Stimulated activated CD4-positive, alpha-beta T cell treated with anti-CD3 and anti-CD28 coated beads, Interleukin-15, amount 100 ng/mL, for 24 hours (primary cell): ENCODE results near the gene SFMBT1.

ENCODE experiments used
- DNase-seq: peaks from one replicate; pipeline ENCODE4 v3.0.0-alpha.2; 2020

The SFMBT1 gene

DNA sequence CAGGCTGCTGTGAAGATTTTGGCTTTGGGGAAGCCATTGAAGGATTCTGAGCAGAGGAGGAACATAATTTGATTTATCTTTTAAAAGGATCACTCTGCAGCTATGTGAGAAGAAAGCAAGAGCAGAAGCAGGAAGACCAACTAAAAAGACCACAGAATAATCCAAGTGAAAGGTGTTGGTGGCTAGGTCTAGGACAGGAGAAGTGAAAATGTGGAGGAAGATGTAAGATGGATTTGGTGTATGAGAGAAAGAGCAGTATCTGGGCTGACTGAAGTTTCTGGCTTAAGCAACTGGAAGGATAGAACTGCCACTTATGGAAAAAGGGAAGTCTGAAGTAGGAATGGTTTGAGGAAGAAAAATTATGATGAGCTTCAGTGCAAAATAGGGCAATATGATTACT, 62.0 kb downstream of the SFMBT1 start:
- no peak for DNase-seq

DNA sequence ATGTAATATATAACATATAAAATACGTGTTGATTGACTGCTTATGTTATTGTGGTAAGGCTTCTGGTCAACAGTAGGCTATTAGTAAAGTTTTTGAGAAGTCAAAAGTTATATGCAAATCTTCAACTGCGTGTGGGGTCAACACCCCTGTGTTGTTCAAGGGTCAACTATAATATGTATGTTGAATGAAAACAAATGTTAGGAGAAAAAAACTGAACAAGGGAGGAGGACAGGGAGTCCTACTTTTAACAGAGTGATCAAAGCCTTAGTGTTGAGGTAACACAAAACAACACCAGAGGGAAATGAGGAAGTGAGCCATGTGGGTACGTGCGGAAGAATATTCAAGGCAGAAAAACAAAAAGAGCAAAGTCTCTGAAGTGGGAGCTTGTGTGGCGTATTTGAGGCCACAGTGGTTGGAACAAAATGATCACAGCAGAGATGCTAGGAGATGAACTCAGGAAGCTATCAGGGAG, 62.5 kb downstream of the SFMBT1 start:
- peak; percentile 72 for DNase-seq

DNA sequence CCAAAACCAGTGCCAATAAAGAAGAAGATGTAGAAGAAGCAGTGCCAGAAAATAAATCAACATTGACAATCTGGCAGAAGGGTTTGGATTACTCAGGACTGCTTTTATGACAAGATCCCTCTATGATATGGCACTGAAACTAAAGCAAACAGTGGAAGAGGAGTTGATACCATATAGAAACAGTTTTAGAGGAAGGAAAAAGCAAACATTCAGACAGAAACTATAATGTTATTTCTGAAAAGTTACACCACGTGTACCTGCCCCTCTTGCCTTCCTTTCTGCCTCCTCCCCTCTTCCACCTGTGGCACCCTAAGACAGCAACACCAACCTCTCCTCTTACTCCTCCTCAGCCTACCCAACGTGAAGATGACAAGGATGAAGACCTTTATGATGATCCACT, 63.0 kb downstream of the SFMBT1 start:
- DNase-seq: no peak

DNA sequence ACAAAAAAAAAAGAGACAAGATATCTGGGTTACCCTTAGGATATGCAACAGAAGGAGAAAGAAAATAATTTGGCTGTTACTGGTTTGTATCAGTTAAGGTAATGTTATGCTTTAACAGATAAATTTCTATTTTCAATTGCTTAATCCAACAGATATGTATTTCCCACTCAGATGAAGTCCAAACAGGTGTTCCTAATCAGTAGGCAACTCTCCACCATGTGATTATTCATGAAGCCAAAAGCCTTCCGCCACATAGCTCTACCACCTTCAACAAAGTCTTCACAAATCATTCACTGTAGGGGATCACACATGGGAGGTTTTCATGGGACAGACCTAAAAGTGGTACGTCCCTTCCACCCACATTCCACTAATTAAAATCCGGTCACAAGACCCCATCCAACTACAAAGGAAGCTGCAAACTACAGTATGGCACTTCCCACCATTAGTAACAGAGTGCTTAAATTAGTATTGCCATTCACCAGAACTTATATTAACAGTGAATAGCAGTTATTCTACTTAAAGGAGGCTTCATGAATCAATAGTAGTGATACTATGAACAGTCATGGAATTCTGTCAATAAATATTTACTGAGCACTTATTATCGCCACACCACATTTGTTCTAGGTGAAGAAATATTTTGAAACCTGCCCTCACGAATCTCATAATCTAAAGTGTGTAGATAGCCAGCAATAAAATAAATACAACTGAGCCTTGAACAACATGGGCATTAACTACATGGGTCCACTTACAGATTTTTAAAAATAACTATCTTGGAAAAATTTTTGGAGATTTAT, 66.5 kb downstream of the SFMBT1 start:
- no peak for DNase-seq

DNA sequence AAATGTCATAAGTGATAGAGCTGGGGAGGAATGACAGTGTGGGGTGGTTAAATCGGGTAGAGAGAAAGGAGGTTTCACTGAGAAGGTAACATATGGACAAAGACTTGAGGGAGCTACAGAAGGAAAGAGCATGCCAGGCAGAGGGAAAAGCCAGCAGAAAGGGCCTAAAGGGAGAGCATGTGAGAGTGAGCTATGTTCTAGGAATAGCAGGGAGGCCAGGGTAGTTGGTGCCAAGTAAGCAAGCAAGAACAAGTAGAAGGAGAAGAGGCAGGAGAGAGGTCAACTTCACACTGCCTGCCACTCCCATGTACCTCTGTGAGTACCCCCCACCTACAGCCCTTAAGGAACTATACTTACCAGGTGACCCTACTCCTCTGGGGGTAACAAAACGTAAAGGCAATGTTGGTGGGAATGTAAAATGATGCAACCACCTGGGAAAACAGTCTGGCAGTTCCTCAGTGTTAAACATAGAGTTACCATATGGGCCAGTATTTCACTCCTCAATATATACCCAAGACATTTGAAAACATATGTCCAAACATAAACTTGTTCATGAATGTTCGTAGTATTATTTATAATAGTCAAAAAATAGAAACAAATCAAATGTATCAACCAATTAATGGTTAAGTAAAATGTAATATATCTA, 67.6 kb downstream of the SFMBT1 start:
- no peak for DNase-seq

DNA sequence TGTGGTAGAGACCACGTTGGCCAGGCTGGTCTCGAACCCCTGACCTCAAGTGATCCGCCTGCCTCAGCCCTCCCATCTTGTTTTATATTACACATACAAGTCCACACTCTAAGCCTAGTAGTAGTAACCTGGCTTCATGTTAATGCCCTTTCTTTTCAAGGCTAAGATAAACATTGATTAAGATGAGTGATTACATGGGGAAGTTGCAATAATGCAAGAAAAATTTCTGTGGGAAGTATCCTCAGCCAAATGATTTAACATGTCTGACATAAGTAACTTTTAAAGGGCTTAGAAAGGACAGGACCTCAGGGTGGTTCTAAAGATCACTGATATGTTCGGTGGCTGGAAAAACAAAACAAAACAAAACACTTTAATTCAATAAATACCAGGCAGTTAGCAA, 72.1 kb downstream of the SFMBT1 start:
- DNase-seq: no peak

DNA sequence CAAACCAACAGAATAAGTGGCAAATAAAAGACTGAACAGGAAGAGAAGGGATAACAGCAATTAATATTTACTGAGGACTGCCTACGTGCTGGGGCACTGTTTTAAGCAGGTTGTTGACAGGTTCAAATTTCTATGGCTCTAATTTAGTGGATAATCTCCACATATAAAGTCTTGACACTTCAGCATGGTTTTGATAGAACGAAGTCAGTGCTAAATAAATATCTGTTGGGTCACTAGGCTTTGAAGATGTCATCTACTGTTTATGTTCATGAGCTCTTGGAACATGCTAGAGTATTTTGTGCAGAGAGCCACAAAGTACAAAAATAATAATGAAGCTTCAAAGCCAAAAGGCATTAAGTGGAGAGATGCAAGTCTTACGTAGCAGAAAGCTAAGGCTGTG, 74.0 kb downstream of the SFMBT1 start:
- no peak for DNase-seq

DNA sequence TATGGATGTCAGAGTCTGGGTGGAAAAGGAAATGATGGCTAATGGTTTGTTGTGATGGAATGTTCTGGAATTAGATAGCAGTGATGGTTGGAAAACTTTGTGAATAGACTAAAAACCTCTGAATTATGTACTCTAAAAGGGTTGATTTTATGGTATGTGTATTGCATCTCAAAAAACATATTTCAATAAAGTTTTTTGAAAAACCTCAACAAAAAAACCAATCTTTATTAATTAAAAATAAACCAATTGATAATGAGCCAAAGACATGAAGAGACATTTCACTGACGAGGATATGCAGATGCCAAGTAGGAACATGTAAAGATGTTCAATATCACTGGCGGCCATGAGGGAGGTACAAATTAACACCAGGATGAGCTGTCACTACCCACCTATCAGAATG, 78.5 kb downstream of the SFMBT1 start:
- DNase-seq: no peak

DNA sequence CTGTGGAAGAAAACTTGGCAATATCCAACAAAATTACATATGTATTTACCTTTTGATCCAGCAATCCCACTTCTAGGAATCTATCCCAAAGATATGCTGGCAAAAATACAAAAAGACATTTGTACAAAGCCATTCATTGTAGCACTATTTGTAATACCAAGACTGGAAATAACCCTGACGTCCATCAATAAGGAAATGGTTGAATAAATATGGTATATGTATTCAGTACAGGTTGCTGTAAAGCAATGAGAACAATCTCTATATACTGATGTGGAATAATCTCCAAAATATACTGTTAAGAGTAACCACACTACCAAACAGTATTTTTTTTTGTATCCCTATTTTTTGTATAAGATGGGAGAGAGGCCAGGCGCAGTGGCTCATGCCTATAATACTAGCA, 83.7 kb downstream of the SFMBT1 start:
- DNase-seq: no peak

DNA sequence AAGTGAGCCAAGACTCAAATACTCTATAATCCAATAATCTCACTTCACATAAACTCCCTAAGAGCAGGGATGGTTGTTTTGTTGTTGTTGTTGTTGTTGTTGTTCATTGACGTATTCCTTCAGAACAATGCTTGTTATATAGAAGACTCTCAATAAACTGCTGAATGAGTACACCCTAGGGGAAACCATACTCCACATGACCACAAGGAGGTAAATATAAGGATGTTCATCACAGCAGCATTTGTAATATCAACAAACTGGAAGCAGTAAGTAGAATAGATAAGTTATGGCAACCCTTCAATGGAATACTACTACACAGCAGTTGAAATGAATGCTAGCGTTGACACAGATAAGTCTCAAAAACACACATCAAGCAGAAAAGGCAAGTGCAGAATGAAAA, 86.1 kb downstream of the SFMBT1 start:
- no peak for DNase-seq

DNA sequence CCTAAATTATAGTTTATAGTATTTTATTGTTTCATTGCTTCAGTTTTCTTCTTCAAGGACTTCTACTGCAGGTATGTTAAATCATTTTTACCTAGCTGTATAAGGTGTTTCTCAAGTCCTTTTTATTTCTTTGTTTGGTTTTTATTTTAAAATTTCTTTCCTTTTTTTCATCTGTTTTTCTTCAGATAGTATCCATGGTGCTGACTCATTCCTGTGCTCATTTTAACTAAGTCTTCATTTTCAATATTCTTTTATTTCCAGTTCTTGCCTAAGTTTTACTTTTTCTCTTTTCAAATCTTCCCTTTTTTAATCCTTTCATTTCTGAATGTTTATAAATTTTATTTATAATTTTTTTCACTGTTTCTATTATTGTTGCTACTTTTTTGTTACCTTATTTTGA, 106.3 kb downstream of the SFMBT1 start:
- no peak for DNase-seq

DNA sequence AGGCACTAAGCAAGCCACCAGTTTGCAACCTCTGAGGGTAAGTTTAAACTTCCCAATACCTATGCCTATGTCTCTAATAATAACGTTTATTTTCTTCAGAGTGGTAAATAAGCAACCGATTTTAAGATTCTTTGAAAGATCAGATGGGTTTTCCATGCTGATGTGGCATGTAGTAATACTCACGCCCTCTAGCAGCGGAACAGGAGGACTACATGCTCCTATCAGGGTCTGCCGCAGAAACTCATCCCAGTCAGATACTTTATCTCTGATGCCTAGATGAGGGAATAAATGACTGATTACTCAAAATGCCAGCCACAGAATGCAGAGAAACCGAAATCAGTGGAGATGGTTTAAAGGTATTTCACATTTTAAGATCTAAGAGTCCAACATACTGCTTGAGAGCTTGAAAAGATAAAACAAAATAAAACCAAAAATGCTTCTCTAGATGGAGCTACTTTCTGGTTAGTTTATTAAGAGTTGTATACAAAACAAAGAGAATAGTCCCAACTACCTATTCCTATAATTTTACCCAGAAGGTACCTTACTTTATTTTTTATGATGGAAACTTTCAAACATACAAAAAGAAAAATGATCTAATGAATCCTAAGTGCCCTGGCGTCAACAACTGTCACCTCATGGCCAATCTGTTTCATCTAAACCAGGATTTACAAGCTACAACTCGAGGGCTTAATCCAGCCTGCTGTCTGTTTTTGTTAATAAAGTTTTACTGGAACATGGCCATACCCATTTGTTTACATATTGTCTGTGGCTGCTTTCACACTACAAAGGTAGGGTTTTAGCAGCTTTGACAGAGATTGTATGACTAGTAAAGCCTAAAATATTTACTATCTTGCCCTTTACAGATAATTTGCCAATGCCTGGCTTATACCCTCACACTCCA, 111.0 kb downstream of the SFMBT1 start:
- DNase-seq: peak; percentile 64

DNA sequence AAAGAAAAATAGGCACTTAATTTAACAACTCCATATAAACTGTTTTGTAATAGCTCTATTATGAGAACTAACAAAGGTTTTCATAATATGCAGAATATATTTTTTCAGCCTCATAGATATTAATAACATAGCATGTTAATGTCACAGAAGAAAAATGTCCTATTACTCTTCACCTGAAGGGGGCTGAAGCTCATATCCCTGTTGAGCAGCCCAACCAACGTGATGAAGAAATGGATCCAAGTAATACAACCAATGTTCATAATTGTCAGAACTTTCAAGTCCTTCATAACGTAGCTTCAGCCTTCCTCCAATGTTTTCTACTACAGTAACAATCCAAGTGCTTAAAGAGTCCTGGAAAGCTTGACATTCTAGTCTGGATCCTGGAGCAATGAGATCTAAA, 114.0 kb downstream of the SFMBT1 start:
- DNase-seq: no peak

DNA sequence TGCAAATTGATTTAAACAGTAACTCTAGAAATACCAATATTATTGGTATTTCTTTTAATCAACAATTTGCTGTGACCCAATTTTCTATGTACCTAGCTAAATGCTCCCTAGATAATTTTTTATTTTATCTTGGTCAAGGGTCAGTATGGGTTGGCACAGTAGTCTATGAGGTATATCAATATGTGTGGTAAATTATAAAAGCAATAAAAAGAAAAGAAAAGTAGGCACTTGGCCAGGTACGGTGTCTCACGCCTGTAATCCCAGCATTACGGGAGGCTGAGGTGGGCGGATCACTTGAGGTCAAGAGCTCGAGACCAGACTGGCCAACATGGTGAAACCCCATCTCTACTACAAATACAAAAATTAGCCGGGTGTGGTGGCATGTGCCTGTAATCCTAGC, 114.5 kb downstream of the SFMBT1 start:
- DNase-seq: no peak

DNA sequence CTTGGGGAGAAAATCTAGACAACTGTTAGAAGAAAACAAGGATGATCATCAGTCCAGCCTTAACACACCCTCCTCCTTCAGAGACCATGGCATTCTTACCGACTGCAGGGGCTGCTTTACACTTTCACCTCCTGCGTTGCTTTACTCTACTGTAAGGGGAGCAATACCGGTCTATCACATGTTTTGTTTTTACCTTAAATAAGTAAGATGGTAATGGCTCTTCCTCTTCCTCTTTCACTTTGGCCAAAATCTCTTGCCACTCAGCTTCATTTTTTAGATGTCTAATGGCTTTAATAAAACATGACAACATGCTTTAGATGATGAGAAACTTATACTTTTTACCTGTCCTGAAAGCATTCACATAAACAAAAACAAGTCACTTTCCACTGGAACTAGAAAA, 115.1 kb downstream of the SFMBT1 start:
- no peak for DNase-seq

DNA sequence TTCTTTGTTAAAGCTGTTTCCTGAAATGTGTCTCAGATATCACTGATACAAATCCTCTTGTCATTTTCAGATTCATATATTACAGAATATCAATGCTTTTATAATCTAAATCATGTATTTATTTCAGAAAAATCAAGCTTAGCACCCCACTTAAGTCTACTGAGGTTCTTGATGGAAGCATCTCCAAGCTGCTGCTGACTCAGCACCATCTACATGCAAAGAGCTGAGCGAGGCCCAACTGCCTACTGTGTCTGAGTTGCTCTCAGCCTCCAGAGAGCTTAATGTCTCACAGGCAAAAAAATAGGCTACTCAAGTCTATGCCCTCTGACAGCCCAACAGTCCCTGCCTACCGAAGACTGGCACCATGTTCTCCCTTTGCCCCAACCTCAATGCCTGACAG, 119.3 kb downstream of the SFMBT1 start:
- no peak for DNase-seq

DNA sequence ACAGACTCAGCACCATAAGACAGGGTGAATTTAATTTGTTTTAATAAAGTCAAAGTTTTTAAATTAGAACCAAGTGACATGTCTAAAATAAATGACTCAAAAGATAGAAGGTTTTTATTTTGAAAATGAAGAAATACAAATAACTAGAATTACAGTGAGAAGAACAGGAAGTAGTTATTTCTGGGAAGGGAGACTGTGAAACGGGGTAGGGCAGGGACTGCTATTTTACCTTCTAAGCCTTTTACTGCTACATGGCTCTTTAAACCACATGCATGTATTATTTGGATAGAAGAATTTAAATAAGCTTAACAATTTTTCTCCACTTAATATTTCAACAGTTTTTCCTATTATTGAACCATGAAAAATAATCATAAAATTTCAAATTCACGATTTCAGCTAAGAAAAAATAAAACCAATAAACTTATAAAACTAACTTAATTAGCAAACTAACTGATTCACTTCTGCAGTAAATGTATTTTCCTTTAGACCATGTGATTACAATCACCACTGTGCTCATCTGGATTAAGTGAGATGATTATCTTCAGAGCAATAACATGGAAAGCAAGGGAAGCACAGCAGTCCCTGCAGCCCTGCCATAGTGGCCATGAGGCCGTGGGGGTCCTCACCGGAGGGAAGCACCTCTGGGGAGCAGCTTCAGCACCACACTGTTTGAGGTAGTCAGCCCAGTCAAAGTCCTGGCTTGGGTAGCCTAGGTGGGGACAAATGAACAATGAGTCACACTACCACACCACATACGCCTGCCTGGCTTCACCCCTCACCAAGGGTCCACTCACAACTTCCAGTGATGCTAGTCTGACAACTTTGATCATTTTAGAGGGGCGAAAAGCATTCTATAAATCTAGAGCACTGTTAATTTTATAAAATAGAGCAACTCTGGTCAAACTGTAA, 120.2 kb downstream of the SFMBT1 start:
- peak; percentile 3 for DNase-seq

DNA sequence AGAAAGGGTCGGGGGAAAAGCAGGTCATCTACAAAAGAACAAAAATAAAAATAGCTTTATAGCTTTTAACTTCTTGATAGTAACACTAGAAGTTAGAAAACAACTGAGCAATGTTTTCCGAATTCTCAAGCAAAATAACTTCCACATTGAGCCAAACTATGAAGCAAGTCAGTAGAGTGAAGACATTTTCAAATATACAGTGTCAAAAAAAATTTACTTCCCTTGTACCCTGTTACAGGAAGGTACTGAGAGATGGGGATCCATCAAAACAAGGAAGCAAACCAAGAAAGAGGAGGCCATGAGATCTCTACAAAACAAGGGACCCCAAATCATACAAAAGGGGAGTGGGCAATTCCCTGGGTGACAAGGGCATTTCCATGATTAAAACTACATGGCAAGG, 121.9 kb downstream of the SFMBT1 start:
- DNase-seq: no peak

DNA sequence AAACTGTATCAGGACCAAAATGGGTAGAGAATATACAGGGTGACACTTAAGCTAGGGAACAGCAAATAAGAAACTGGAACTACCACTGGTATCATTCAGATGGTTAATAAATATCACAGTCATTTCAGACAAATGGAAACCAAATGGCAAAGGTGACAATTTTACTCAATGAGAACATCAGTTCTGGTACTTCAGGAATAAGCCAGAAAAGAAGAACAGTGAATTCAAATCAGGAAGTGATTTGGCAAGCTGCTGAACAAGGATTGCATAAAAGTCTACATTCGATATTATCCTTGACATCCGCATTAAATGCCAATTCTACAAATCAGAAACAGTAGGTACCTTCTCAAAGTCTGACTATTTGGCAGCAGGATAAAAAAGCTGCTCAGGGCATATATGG, 125.0 kb downstream of the SFMBT1 start:
- no peak for DNase-seq

DNA sequence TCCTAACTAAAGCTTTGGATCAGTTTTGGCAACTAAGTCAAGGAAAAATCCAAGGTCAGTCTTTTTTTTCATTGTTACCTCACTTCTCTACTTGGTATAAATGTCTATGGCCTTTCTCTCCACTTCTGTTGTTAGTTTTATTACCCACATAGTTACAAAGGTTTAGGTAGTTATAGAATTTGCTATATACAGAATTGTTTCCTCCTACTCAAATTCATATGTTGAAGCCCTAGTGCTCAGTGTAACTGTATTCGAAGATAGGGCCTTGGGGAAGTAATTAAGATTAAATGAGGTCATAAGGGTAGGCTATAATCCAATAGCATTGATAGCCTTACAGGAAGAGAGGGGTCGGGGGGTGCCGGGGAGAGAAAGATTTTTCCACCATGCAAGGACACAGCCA, 128.8 kb downstream of the SFMBT1 start:
- DNase-seq: no peak

DNA sequence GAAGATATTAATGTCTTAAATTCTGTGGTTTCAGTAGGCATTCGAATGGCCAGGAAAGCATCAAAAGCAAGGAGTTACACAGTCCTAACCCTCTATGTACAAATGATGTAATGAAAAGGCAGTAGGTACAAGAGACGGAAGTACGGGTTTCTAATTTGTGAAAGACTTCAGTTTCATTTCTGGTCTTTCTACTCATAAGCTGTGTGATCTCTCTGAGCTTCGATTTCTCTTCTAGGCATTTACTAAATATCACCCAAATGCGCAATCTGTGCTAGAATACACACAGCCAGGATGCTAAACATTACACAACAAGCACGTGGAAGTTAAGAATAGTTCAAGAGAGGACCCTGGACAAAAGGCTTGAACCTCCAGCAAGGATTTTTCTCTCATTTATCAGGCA, 130.6 kb downstream of the SFMBT1 start:
- DNase-seq: no peak

DNA sequence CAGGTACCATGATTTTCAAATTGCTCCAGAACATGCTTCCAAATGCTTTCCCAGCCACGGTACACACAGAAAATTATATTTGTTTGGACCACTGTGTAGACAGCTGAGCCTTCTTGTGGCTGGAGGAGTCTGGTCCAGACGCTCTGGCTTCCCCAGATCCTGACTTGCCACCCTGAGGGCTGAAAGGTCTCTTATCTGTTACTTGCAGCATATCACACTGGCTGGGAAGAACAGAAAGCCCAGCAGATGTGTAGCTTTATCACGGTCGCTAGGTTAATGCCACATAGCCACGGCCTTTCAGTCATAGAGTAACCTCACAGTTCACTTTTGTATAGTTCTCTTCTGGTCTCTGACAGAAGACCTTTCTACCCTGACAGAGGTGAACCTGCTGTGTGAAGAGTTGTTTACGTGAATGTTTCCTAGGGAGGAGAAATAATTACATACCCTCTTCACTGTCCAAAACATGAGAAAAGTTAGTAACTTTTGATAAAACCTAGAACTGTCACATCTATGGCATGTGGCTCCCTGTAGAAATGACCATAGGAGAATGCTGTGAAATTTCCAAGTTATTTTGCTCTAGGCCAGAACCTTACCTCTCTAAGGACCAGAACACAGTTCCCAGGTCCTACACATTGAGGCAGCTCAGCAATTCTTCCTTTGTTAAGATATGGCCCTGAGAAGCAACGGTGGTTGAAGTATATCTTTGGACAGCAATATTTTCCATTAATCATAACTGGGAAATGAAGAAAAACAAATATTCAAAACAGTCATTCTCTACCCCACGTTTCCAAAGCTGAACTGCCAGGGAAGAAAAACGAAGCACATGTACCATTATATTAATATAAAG, 132.8 kb downstream of the SFMBT1 start:
- no peak for DNase-seq
